HL-60 (cell line): ENCODE measurements around the gene OSBPL8.

Experiments used
- GABPA ChIP-seq: IDR thresholded peaks from 2 replicates; pipeline ENCODE4 v1.6.1; 2012; ENCODE audit warnings: low read depth
- POLR2AphosphoS5 ChIP-seq: IDR thresholded peaks from 2 replicates; pipeline ENCODE4 v1.6.1; 2012; ENCODE audit warnings: low read depth
- SPI1 ChIP-seq: IDR thresholded peaks from 2 replicates; pipeline ENCODE4 v1.6.1; 2012; ENCODE audit warnings: low read depth, mild to moderate bottlenecking, borderline replicate concordance
- TF ChIP-seq, protein P1 (sequence below): IDR thresholded peaks from one replicate; pipeline ENCODE4 v1.5.1; 2011; ENCODE audit warnings: low read length, control low read depth, inconsistent platforms; ENCODE audit not compliant: insufficient read depth
- TF ChIP-seq, protein P2 (sequence below): IDR thresholded peaks from 2 replicates; pipeline ENCODE4 v1.6.1; 2012; ENCODE audit warnings: low read depth; ENCODE audit not compliant: insufficient replicate concordance

DNA sequence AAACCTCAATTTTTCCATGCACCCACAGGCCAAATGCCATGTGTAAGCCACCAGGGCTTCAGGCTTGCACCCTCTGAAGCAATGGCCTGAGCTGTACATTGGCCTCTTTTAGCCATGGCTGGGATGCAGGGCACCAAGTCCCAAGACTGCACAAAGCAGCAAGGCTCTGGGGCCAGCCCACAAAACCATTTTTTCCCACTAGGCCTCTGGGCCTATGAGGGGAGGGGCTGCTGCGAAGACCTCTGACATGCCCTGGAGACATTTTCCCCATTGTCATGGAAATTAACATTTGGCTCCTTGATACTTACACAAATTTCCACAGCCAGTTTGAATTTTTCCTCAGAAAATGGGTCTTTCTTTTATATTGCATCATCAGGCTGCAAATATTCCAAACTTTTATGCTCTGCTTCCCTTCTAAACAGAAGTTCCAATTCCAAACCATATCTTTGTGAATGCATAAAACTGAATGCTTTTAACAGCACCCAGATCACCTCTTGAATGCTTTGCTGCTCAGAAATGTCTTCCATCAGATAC is 14.3 kb upstream of the OSBPL8 start:
- TF ChIP-seq, protein P1, sequence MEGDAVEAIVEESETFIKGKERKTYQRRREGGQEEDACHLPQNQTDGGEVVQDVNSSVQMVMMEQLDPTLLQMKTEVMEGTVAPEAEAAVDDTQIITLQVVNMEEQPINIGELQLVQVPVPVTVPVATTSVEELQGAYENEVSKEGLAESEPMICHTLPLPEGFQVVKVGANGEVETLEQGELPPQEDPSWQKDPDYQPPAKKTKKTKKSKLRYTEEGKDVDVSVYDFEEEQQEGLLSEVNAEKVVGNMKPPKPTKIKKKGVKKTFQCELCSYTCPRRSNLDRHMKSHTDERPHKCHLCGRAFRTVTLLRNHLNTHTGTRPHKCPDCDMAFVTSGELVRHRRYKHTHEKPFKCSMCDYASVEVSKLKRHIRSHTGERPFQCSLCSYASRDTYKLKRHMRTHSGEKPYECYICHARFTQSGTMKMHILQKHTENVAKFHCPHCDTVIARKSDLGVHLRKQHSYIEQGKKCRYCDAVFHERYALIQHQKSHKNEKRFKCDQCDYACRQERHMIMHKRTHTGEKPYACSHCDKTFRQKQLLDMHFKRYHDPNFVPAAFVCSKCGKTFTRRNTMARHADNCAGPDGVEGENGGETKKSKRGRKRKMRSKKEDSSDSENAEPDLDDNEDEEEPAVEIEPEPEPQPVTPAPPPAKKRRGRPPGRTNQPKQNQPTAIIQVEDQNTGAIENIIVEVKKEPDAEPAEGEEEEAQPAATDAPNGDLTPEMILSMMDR = no peak
- TF ChIP-seq POLR2AphosphoS5 = no peak
- TF ChIP-seq, protein P2, sequence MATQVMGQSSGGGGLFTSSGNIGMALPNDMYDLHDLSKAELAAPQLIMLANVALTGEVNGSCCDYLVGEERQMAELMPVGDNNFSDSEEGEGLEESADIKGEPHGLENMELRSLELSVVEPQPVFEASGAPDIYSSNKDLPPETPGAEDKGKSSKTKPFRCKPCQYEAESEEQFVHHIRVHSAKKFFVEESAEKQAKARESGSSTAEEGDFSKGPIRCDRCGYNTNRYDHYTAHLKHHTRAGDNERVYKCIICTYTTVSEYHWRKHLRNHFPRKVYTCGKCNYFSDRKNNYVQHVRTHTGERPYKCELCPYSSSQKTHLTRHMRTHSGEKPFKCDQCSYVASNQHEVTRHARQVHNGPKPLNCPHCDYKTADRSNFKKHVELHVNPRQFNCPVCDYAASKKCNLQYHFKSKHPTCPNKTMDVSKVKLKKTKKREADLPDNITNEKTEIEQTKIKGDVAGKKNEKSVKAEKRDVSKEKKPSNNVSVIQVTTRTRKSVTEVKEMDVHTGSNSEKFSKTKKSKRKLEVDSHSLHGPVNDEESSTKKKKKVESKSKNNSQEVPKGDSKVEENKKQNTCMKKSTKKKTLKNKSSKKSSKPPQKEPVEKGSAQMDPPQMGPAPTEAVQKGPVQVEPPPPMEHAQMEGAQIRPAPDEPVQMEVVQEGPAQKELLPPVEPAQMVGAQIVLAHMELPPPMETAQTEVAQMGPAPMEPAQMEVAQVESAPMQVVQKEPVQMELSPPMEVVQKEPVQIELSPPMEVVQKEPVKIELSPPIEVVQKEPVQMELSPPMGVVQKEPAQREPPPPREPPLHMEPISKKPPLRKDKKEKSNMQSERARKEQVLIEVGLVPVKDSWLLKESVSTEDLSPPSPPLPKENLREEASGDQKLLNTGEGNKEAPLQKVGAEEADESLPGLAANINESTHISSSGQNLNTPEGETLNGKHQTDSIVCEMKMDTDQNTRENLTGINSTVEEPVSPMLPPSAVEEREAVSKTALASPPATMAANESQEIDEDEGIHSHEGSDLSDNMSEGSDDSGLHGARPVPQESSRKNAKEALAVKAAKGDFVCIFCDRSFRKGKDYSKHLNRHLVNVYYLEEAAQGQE = no peak
- no peak for TF ChIP-seq GABPA
- TF ChIP-seq SPI1 = no peak
